Measurements from ENCODE around the gene ZACN.

DNA sequence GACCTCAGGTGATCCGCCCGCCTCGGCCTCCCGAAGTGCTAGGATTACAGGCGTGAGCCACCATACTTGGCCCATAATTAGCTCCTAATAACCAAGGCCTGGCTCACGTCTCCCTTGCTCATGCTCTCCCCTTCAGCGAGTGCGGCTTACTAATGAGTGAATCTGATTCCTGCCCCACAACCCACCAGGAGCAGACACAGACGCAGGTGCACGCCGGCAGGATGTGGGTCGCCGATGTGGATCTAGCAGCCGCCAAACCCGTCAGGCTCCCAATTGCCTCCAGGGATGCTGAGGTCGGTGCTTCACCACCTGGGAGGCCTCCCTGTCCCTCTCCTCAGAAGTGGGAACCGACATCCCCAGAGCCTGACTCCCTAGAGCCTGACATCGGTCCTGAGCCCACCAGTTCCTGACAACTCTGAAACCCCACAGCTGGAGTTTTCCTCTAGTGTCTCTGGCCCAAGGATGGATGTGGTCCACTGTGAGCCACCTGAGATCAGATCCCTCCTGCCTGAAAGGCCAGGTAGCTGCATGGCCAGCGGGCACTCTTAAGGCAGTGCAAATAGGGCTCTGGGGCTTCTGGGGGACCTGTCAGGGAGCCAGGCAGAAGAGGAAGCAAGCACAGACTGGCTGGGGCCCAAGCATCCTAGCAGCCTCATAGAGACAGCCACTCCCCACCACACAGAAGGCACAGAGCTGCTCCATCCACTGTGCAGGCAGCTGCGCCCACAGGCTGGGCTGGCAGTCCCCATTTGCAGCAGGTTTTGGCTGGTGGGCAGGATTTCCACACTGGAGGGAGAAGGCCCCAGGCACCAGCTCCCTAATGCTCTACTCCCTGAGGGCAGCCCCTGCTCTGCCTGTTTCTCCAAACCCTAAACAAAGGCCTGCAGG is 13.8 kb downstream of the ZACN start:
- TF ChIP-seq, protein P1, sequence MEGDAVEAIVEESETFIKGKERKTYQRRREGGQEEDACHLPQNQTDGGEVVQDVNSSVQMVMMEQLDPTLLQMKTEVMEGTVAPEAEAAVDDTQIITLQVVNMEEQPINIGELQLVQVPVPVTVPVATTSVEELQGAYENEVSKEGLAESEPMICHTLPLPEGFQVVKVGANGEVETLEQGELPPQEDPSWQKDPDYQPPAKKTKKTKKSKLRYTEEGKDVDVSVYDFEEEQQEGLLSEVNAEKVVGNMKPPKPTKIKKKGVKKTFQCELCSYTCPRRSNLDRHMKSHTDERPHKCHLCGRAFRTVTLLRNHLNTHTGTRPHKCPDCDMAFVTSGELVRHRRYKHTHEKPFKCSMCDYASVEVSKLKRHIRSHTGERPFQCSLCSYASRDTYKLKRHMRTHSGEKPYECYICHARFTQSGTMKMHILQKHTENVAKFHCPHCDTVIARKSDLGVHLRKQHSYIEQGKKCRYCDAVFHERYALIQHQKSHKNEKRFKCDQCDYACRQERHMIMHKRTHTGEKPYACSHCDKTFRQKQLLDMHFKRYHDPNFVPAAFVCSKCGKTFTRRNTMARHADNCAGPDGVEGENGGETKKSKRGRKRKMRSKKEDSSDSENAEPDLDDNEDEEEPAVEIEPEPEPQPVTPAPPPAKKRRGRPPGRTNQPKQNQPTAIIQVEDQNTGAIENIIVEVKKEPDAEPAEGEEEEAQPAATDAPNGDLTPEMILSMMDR (IDR thresholded peaks at IDR 0.05), result no peak
- TF ChIP-seq POLR2AphosphoS5 (IDR thresholded peaks at IDR 0.05; ENCODE audit: insufficient read depth in 1 of 2, low read depth in 1 of 2), result no peak
- TF ChIP-seq POLR2A (IDR thresholded peaks at IDR 0.05), result no peak

Data from vagina (tissue), 2 donors.